AG04449 (cell line): ENCODE measurements around the gene UNC45B.

Experiments used
- CTCF ChIA-PET: fragments of 350-600 bp; formaldehyde crosslinking; extraction: SDS; loops from one replicate; lab custom pipeline; 2021; ENCODE audit warnings: antibody characterized with exemption; lab: Yijun Ruan, JAX
- POLR2A ChIA-PET: fragments of 400-600, 350-600 bp; formaldehyde crosslinking; extraction: SDS; loops from one replicate; lab custom pipeline; 2020; ENCODE audit warnings: antibody characterized with exemption, inconsistent platforms; lab: Yijun Ruan, JAX
- DNase-seq: peaks from one replicate; pipeline ENCODE4 v3.0.0-alpha.2; 2010; ENCODE audit warnings: low read depth, low spot score
- H3K4me3 ChIP-seq: 2 replicates; pipeline ENCODE4 v1.5.1; 2011; ENCODE audit warnings: low read depth, mild to moderate bottlenecking, control low read depth, low read length
- TF ChIP-seq, protein P1 (sequence below): IDR thresholded peaks from one replicate; pipeline ENCODE4 v1.5.1; 2011; ENCODE audit warnings: mild to moderate bottlenecking, moderate library complexity, low read length, control low read depth, inconsistent platforms; ENCODE audit not compliant: insufficient read depth; ENCODE audit errors: missing control alignments

Gene UNC45B

DNA sequence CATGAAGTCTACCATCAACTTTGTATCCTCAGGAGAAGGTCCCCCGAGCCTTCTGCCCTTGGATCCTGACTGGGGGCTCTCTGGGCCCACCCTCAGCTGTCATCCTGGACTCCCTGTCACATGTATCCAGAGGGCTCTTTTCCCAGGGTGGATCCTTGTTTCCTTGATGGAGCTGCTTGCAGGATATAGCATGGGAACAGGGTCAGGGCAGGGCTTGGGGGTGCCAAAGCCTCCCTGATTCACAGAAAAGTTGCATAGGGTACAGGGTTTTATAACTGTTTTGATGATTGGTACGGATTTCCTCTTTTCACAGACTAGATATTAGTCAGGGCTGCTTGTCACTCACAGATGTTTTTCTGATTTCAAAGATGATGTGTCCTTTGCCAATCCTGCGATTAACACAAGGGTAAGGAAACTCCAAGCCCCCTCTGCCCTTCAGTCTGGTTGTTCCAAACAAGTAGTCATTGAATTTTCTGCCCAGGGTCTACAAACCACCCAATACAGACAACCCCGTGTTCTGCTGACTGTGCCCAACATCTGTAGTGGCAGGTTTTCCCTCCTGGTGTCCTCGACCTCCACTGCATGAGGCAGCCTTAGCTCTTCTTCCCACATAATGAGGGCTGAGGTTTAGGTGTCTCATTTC lies 67.1 kb downstream of the UNC45B start:
- no peak for DNase-seq
- TF ChIP-seq, protein P1, sequence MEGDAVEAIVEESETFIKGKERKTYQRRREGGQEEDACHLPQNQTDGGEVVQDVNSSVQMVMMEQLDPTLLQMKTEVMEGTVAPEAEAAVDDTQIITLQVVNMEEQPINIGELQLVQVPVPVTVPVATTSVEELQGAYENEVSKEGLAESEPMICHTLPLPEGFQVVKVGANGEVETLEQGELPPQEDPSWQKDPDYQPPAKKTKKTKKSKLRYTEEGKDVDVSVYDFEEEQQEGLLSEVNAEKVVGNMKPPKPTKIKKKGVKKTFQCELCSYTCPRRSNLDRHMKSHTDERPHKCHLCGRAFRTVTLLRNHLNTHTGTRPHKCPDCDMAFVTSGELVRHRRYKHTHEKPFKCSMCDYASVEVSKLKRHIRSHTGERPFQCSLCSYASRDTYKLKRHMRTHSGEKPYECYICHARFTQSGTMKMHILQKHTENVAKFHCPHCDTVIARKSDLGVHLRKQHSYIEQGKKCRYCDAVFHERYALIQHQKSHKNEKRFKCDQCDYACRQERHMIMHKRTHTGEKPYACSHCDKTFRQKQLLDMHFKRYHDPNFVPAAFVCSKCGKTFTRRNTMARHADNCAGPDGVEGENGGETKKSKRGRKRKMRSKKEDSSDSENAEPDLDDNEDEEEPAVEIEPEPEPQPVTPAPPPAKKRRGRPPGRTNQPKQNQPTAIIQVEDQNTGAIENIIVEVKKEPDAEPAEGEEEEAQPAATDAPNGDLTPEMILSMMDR, result no peak
- CTCF ChIA-PET, result no interaction called here
- POLR2A ChIA-PET, result no interaction called here
- H3K4me3 ChIP-seq, result no peak overlapping the region

DNA sequence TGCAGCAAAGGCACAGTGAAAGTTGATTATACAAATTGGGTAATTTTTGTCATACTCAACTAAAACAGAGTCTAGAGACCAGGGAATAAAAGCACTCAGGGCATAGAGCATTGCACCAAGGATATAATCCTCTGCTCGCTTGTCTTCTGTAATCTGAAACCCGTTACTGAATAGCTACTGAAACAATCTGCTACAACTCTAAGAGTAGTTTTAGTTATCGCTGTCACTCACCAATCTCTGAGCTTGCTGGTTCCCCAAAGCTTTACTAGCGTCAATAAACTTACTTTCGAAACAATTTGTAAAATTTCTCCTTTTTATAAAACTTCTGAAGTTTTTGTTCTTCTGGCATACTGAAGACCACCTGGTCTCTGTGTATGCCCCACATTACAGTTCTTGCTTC lies 69.5 kb downstream of the UNC45B start:
- TF ChIP-seq, protein P1, result no peak
- no peak overlapping the region for H3K4me3 ChIP-seq
- no peak for DNase-seq
- ChIA-PET POLR2A (no interaction called here), CTCF (no interaction called here)

DNA sequence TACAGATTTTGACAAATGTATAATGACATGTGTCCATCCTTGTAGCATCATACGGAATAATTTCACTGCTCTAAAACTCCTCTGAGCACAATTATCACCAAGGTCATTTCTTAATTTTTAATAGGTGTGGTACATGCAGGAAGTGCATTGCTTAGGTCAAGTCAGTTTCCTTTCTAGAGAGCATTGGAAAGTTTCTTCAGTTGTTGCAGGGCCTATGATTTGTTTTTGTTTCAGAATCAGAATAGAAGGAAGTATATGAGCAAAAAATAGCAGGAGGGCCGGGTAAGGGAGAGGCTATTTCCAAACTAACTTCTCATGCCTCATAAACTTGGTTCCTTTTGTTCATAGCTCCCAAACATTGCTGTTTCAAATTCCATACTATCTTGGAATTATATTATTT lies 71.3 kb downstream of the UNC45B start:
- no peak for DNase-seq
- no peak overlapping the region for H3K4me3 ChIP-seq
- TF ChIP-seq, protein P1, result no peak
- CTCF ChIA-PET, result no interaction called here
- POLR2A ChIA-PET, result no interaction called here

DNA sequence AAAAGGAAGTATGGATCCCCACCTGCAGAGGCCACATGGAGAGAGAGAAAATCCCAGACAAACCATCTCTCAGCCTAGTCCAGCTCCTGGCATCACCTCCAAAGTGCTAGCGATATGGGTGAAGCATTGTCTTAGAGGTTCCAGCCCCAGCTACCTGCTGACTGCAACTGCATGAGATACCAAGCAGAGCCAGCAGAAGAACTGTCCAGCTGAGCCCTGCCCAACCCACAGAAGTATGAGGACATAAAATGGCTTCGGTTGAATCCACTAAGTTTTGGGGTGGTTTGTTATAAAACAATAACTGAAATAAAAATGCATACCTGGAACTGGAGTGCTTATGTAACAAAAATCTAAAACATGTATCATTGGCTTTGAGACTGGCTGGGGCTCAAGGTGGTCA lies 74.8 kb downstream of the UNC45B start:
- CTCF ChIA-PET, result no interaction called here
- POLR2A ChIA-PET, result no interaction called here
- no peak overlapping the region for H3K4me3 ChIP-seq
- DNase-seq, result no peak
- TF ChIP-seq, protein P1, result no peak

DNA sequence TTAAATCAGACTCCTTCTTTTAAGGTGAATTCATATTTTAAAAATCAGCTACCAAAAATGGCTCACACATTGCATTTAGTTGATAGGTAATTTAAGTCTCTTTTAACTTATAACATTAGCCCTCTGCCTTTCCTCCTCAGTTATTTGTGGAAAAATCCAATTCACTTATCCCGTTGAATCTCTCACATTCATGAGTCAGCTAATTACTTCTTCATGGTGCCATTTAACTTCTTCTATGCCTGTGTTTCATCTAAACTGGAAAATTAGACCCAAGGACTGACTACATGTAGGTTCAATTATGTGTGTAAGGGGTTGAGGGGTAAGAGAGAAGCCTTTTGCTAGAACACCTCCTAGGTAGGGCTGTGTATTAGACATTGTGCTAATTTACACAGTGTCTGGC lies 76.8 kb downstream of the UNC45B start:
- no peak overlapping the region for H3K4me3 ChIP-seq
- no peak for DNase-seq
- ChIA-PET CTCF (no interaction called here), POLR2A (no interaction called here)
- TF ChIP-seq, protein P1, result no peak

DNA sequence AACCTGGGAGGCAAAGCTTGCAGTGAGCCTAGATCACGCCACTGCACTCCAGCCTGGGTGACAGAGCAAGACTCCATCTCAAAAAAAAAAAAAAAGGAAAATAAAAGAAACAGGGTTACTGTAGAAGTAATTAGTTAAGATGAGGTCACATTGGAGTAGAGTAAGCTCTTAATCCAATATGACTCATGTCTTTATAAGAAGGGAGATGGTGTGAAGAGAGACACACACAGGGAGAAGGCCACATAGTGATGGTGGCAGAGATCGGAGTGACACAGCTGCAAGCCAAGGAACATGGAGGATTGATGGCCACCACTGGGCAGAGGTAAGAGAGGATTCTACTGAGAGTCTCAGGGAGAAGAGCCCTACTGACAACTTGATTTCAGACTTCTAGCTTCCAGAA lies 79.9 kb downstream of the UNC45B start:
- ChIA-PET CTCF (no interaction called here), POLR2A (interaction anchor here (0.7 kb wide), 1 partner anchor 11 kb away, joined by 4 read pairs; no protein-coding TSS in a partner anchor)
- H3K4me3 ChIP-seq, result no peak overlapping the region
- no peak for DNase-seq
- TF ChIP-seq, protein P1, result no peak
